GM06990 (cell line): ENCODE data around the gene MTG2.
A peak's percentile ranks its signal among the peaks of the same experiment; 100 is the strongest.

Source experiments
- DNase-seq: peaks from one replicate; pipeline ENCODE4 v3.0.0-alpha.2; 2011; ENCODE audit not compliant: insufficient read length; ENCODE audit errors: extremely low read depth
- H3K27me3 ChIP-seq: replicated peaks from 2 replicates; pipeline ENCODE4 v1.6.0; 2011; ENCODE audit warnings: low read length; ENCODE audit not compliant: control insufficient read depth, insufficient read depth
- H3K36me3 ChIP-seq: 2 replicates; pipeline ENCODE4 v1.5.1; 2011; ENCODE audit warnings: low read length; ENCODE audit not compliant: control insufficient read depth, insufficient read depth
- H3K4me3 ChIP-seq: replicated peaks from 2 replicates; pipeline ENCODE4 v1.5.1; 2011; ENCODE audit warnings: low read depth, mild to moderate bottlenecking, control low read depth, low read length
- CTCF ChIP-seq: IDR thresholded peaks from 2 replicates; pipeline ENCODE4 v1.5.1; 2011; ENCODE audit warnings: low read length, control low read depth, mild to moderate bottlenecking, inconsistent platforms; ENCODE audit not compliant: insufficient read depth, poor library complexity, severe bottlenecking

The MTG2 gene

GRCh38 chr20:62182469-62183425 lies at the start of gene MTG2:
Gene MTG2 (plus strand): TSS chr20:62183028. CDS start chr20:62193421, 10,393 bp downstream.
- peak within 1 kb of the TSS; percentile 82 for H3K4me3 ChIP-seq
- no peaks in the 10 kb centered on the region; the same call in none of the 2 replicates for H3K36me3 ChIP-seq
- peak; percentile 93 for DNase-seq
- H3K27me3 ChIP-seq: no peaks in the 10 kb centered on the region
- no peak for TF ChIP-seq CTCF

GRCh38 chr20:62133051-62133845 lies 49.6 kb upstream of the MTG2 start:
- no peaks in the 10 kb centered on the region for H3K27me3 ChIP-seq
- no peak for DNase-seq
- TF ChIP-seq CTCF: no peak
- peaks cover 60% of the 10 kb centered on the region for H3K36me3 ChIP-seq
- no peak overlapping the region for H3K4me3 ChIP-seq

GRCh38 chr20:62133864-62134263 lies 49.0 kb upstream of the MTG2 start:
- Histone ChIP-seq H3K4me3 (no peak overlapping the region), H3K36me3 (peaks cover 61% of the 10 kb centered on the region), H3K27me3 (no peaks in the 10 kb centered on the region)
- no peak for DNase-seq
- peak; percentile 17 for TF ChIP-seq CTCF

- DNase-seq: no peak
- TF ChIP-seq CTCF: no peak
- no peak overlapping the region for H3K4me3 ChIP-seq
- H3K36me3 ChIP-seq: peaks cover 62% of the 10 kb centered on the region
- no peaks in the 10 kb centered on the region for H3K27me3 ChIP-seq
Measured at GRCh38 chr20:62134735-62135231, 48.0 kb upstream of the MTG2 start.

GRCh38 chr20:62135573-62136266 lies 47.1 kb upstream of the MTG2 start:
- Histone ChIP-seq H3K36me3 (peaks cover 62% of the 10 kb centered on the region), H3K27me3 (no peaks in the 10 kb centered on the region), H3K4me3 (no peak overlapping the region)
- DNase-seq: no peak
- TF ChIP-seq CTCF: no peak
